Measurements from ENCODE around the gene KIF11.

The KIF11 gene

GRCh38 chr10:92699193-92699517, 106.2 kb downstream of the KIF11 start:
- peak overlapping the region; percentile 99 for H4K8ac ChIP-seq (ENCODE audit: low read length)
- peaks cover 16% of the 10 kb centered on the region for H3K4me1 ChIP-seq (ENCODE audit: control insufficient read depth, insufficient read depth, low read depth, low read length)
- no peak overlapping the region for H3K23ac ChIP-seq (ENCODE audit: low read length in 2 of 2)
- peak overlapping the region; percentile 96 for H4K91ac ChIP-seq (ENCODE audit: low read length)
- WGBS, result 7% methylated on average over 3 of the region's 3 CpGs
- peak overlapping the region; percentile 99 for H3K4me2 ChIP-seq (ENCODE audit: low read length, poor library complexity, severe bottlenecking)
- H3K9ac ChIP-seq (ENCODE audit: low read length), result peak overlapping the region; percentile 81
- H3K9me3 ChIP-seq (ENCODE audit: control insufficient read depth, low read length), result no peaks in the 10 kb centered on the region
- peaks cover 0 to 28% of the 10 kb centered on the region in 2 experiments for H3K27me3 ChIP-seq (ENCODE audit: control insufficient read depth in 1 of 2, insufficient read depth in 1 of 2, low read length in 2 of 2)
- peak overlapping the region; percentile 47 to 80 for H3K4me3 ChIP-seq (ENCODE audit: insufficient read depth in 1 of 2, low read depth in 1 of 2, low read length in 2 of 2)
- no peak for DNase-seq
- H2AFZ ChIP-seq (ENCODE audit: low read depth, low read length), result peak overlapping the region; percentile 86
- no peak overlapping the region for H3K14ac ChIP-seq (ENCODE audit: low read length in 2 of 2)
- no peaks in the 10 kb centered on the region for H3K36me3 ChIP-seq (ENCODE audit: control insufficient read depth in 1 of 2, insufficient read depth in 2 of 2, low read depth in 1 of 2, low read length in 2 of 2)
- H3K27ac ChIP-seq (ENCODE audit: low read length, poor library complexity, severe bottlenecking), result no peak overlapping the region
- H2AK5ac ChIP-seq (ENCODE audit: low read length, severe bottlenecking), result no peak overlapping the region
- peak overlapping the region; percentile 90 for H2BK15ac ChIP-seq (ENCODE audit: low read depth, poor library complexity, severe bottlenecking)
- no peaks in the 10 kb centered on the region for H3K79me1 ChIP-seq (replicated peaks; ENCODE audit: low read length, poor library complexity, severe bottlenecking)
- peak overlapping the region; percentile 91 to 99 for H3K4ac ChIP-seq (ENCODE audit: low read depth in 1 of 2, low read length in 2 of 2)
- peak overlapping the region; percentile 77 to 79 for H2BK12ac ChIP-seq (ENCODE audit: low read length in 2 of 2)
- H2BK5ac ChIP-seq (ENCODE audit: low read depth, low read length, poor library complexity, severe bottlenecking), result no peak overlapping the region
- H2BK120ac ChIP-seq (ENCODE audit: low read depth, low read length), result peak overlapping the region; percentile 98
- peak overlapping the region; percentile 88 for H3K18ac ChIP-seq (ENCODE audit: low read depth in 1 of 2, low read length in 2 of 2)

GRCh38 chr10:92699518-92700381, 106.8 kb downstream of the KIF11 start:
- H2AFZ ChIP-seq (ENCODE audit: low read depth, low read length), result peak overlapping the region; percentile 86
- peak overlapping the region; percentile 88 for H3K18ac ChIP-seq (ENCODE audit: low read depth in 1 of 2, low read length in 2 of 2)
- peak overlapping the region; percentile 91 to 99 for H3K4ac ChIP-seq (ENCODE audit: low read depth in 1 of 2, low read length in 2 of 2)
- H2BK12ac ChIP-seq (ENCODE audit: low read length in 2 of 2), result peak overlapping the region; percentile 77 to 79
- H3K4me2 ChIP-seq (ENCODE audit: low read length, poor library complexity, severe bottlenecking), result peak overlapping the region; percentile 99
- H2BK15ac ChIP-seq (ENCODE audit: low read depth, poor library complexity, severe bottlenecking), result peak overlapping the region; percentile 90
- H2AK5ac ChIP-seq (ENCODE audit: low read length, severe bottlenecking), result no peak overlapping the region
- H3K9me3 ChIP-seq (ENCODE audit: control insufficient read depth, low read length), result no peaks in the 10 kb centered on the region
- H4K91ac ChIP-seq (ENCODE audit: low read length), result peak overlapping the region; percentile 96
- H2BK120ac ChIP-seq (ENCODE audit: low read depth, low read length), result peak overlapping the region; percentile 98
- no peak overlapping the region for H3K27ac ChIP-seq (ENCODE audit: low read length, poor library complexity, severe bottlenecking)
- peak overlapping the region; percentile 47 to 80 for H3K4me3 ChIP-seq (ENCODE audit: insufficient read depth in 1 of 2, low read depth in 1 of 2, low read length in 2 of 2)
- peak overlapping the region; percentile 81 for H3K9ac ChIP-seq (ENCODE audit: low read length)
- DNase-seq, result peak; percentile 68
- no peak overlapping the region for H3K14ac ChIP-seq (ENCODE audit: low read length in 2 of 2)
- H2BK5ac ChIP-seq (ENCODE audit: low read depth, low read length, poor library complexity, severe bottlenecking), result no peak overlapping the region
- H3K4me1 ChIP-seq (ENCODE audit: control insufficient read depth, insufficient read depth, low read depth, low read length), result peaks cover 16% of the 10 kb centered on the region
- no peaks in the 10 kb centered on the region for H3K36me3 ChIP-seq (ENCODE audit: control insufficient read depth in 1 of 2, insufficient read depth in 2 of 2, low read depth in 1 of 2, low read length in 2 of 2)
- whole genome bisulfite sequencing, result 6% methylated on average over 28 of the region's 32 CpGs
- peaks cover 0 to 27% of the 10 kb centered on the region in 2 experiments for H3K27me3 ChIP-seq (ENCODE audit: control insufficient read depth in 1 of 2, insufficient read depth in 1 of 2, low read length in 2 of 2)
- H3K79me1 ChIP-seq (replicated peaks; ENCODE audit: low read length, poor library complexity, severe bottlenecking), result no peaks in the 10 kb centered on the region
- no peak overlapping the region for H3K23ac ChIP-seq (ENCODE audit: low read length in 2 of 2)
- peak overlapping the region; percentile 99 for H4K8ac ChIP-seq (ENCODE audit: low read length)

GRCh38 chr10:92702301-92702916, 109.5 kb downstream of the KIF11 start:
- H3K4ac ChIP-seq (ENCODE audit: low read depth in 1 of 2, low read length in 2 of 2), result no peak overlapping the region
- no peak overlapping the region for H2AK5ac ChIP-seq (ENCODE audit: low read length, severe bottlenecking)
- peaks cover 6% of the 10 kb centered on the region for H3K4me1 ChIP-seq (ENCODE audit: control insufficient read depth, insufficient read depth, low read depth, low read length)
- no peak overlapping the region for H3K9ac ChIP-seq (ENCODE audit: low read length)
- H3K14ac ChIP-seq (ENCODE audit: low read length in 2 of 2), result no peak overlapping the region
- no peaks in the 10 kb centered on the region for H3K9me3 ChIP-seq (ENCODE audit: control insufficient read depth, low read length)
- H3K79me1 ChIP-seq (replicated peaks; ENCODE audit: low read length, poor library complexity, severe bottlenecking), result no peaks in the 10 kb centered on the region
- H4K8ac ChIP-seq (ENCODE audit: low read length), result peak overlapping the region; percentile 82
- no peak overlapping the region for H2BK12ac ChIP-seq (ENCODE audit: low read length in 2 of 2)
- H3K36me3 ChIP-seq (ENCODE audit: control insufficient read depth in 1 of 2, insufficient read depth in 2 of 2, low read depth in 1 of 2, low read length in 2 of 2), result no peaks in the 10 kb centered on the region
- no peak overlapping the region for H2BK120ac ChIP-seq (ENCODE audit: low read depth, low read length)
- H2BK15ac ChIP-seq (ENCODE audit: low read depth, poor library complexity, severe bottlenecking), result no peak overlapping the region
- no peak overlapping the region for H3K4me3 ChIP-seq (ENCODE audit: insufficient read depth in 1 of 2, low read depth in 1 of 2, low read length in 2 of 2)
- no peak overlapping the region for H3K27ac ChIP-seq (ENCODE audit: low read length, poor library complexity, severe bottlenecking)
- H3K4me2 ChIP-seq (ENCODE audit: low read length, poor library complexity, severe bottlenecking), result no peak overlapping the region
- peaks cover 0 to 11% of the 10 kb centered on the region in 2 experiments for H3K27me3 ChIP-seq (ENCODE audit: control insufficient read depth in 1 of 2, insufficient read depth in 1 of 2, low read length in 2 of 2)
- DNase-seq, result peak; percentile 18
- peak overlapping the region in 1 of 2 experiments; percentile 21 for H3K18ac ChIP-seq (ENCODE audit: low read depth in 1 of 2, low read length in 2 of 2)
- no peak overlapping the region for H4K91ac ChIP-seq (ENCODE audit: low read length)
- no peak overlapping the region for H2BK5ac ChIP-seq (ENCODE audit: low read depth, low read length, poor library complexity, severe bottlenecking)
- no peak overlapping the region for H2AFZ ChIP-seq (ENCODE audit: low read depth, low read length)
- no peak overlapping the region for H3K23ac ChIP-seq (ENCODE audit: low read length in 2 of 2)
- 79% methylated on average over 2 of the region's 4 CpGs for WGBS
